Measurements from ENCODE around the gene ADAMTS14. TPM values are rescaled to one million over a fixed set of nuclear protein-coding genes. Genes with fewer than 3 reads are reported as not detected.

ADAMTS14 gene
- total RNA-seq, 1 experiment from 2014 or later: 0.91 TPM

- Histone ChIP-seq H3K4me2 (ENCODE audit: low read length) (no peak overlapping the region), H3K27ac (ENCODE audit: low read length) (no peak overlapping the region), H3K9me3 (ENCODE audit: low read length) (no peaks in the 10 kb centered on the region), H3K9ac (ENCODE audit: low read length) (no peak overlapping the region), H3K9me2 (replicated peaks; ENCODE audit: low read length) (no peaks in the 10 kb centered on the region), H3K4me1 (ENCODE audit: insufficient read depth, low read length) (no peaks in the 10 kb centered on the region), H3K36me3 (ENCODE audit: low read depth, low read length) (no peaks in the 10 kb centered on the region), H4K20me1 (ENCODE audit: low read length) (no peaks in the 10 kb centered on the region), H2AFZ (ENCODE audit: low read length) (no peak overlapping the region), H3K27me3 (ENCODE audit: low read length) (no peaks in the 10 kb centered on the region), H3K79me2 (ENCODE audit: low read length) (no peaks in the 10 kb centered on the region), H3F3A (ENCODE audit: low read length, unreplicated experiment) (no peaks in the 10 kb centered on the region), H3K4me3 (ENCODE audit: low read length) (no peak overlapping the region)
- intact Hi-C loops (cut with micrococcal nuclease): no loop called here
- no TSS peak for BruUV-seq (replicated peaks)
- ChIA-PET POLR2A (ENCODE audit: unreplicated experiment) (no interaction called here), CTCF (no interaction called here)
- no peak for DNase-seq
- ATAC-seq: no peak
- TF ChIP-seq EZH2phosphoT487 (IDR thresholded peaks at IDR 0.05; ENCODE audit: borderline replicate concordance, low read length): no peak
- TF ChIP-seq EZH2 (IDR thresholded peaks at IDR 0.05; ENCODE audit: low read length, unreplicated experiment): no peak
- no peak for TF ChIP-seq CTCF (conservative IDR thresholded peaks at IDR 0.05; ENCODE audit: low read depth, low read length)
Measured at GRCh38 chr10:70740406-70741288, 68.3 kb downstream of the ADAMTS14 start.

GRCh38 chr10:70742537-70743429 lies 70.5 kb downstream of the ADAMTS14 start:
- H2AFZ ChIP-seq (ENCODE audit: low read length): no peak overlapping the region
- TF ChIP-seq EZH2 (IDR thresholded peaks at IDR 0.05; ENCODE audit: low read length, unreplicated experiment): no peak
- no peak for TF ChIP-seq EZH2phosphoT487 (IDR thresholded peaks at IDR 0.05; ENCODE audit: borderline replicate concordance, low read length)
- TF ChIP-seq CTCF (conservative IDR thresholded peaks at IDR 0.05; ENCODE audit: low read depth, low read length): no peak
- no peaks in the 10 kb centered on the region for H3K36me3 ChIP-seq (ENCODE audit: low read depth, low read length)
- no peaks in the 10 kb centered on the region for H3K27me3 ChIP-seq (ENCODE audit: low read length)
- H3K9ac ChIP-seq (ENCODE audit: low read length): no peak overlapping the region
- H3K9me2 ChIP-seq (replicated peaks; ENCODE audit: low read length): no peaks in the 10 kb centered on the region
- ChIA-PET CTCF (no interaction called here), POLR2A (ENCODE audit: unreplicated experiment) (no interaction called here)
- no peaks in the 10 kb centered on the region for H3K79me2 ChIP-seq (ENCODE audit: low read length)
- DNase-seq (no peak), ATAC-seq (no peak)
- intact Hi-C loops (cut with micrococcal nuclease): no loop called here
- H3K4me2 ChIP-seq (ENCODE audit: low read length): no peak overlapping the region
- no peaks in the 10 kb centered on the region for H3K4me1 ChIP-seq (ENCODE audit: insufficient read depth, low read length)
- no peaks in the 10 kb centered on the region for H4K20me1 ChIP-seq (ENCODE audit: low read length)
- no peak overlapping the region for H3K4me3 ChIP-seq (ENCODE audit: low read length)
- BruUV-seq (replicated peaks): no TSS peak
- H3K27ac ChIP-seq (ENCODE audit: low read length): no peak overlapping the region
- H3F3A ChIP-seq (ENCODE audit: low read length, unreplicated experiment): no peaks in the 10 kb centered on the region
- no peaks in the 10 kb centered on the region for H3K9me3 ChIP-seq (ENCODE audit: low read length)

All from PC-3 (cell line).